HG03439 (cell line): ENCODE measurements around the gene MAGEA11.
"Not testable (repeated sequence)": the region's sequence is repeated elsewhere in the genome, so short reads cannot be mapped to it uniquely, and the experiment has no call there.

Experiments
- ATAC-seq: cut with Tn5 transposase; IDR thresholded peaks from one replicate; pipeline ENCODE4 v1.9.1; 2021; ENCODE audit warnings: mild to moderate bottlenecking, moderate library complexity; ENCODE audit not compliant: unreplicated experiment

Gene MAGEA11

DNA sequence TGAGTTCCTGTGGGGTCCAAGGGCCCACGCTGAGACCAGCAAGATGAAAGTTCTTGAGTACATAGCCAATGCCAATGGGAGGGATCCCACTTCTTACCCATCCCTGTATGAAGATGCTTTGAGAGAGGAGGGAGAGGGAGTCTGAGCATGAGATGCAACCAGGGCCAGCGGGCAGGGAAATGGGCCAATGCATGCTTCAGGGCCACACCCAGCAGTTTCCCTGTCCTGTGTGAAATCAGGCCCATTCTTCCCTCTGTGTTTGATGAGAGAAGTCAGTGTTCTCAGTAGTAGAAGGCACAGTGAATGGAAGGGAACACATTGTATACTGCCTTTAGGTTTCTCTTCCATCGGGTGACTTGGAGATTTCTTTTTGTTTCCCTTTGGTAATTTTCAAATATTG is 4.8 kb downstream of the MAGEA11 start:
- no peak for ATAC-seq

DNA sequence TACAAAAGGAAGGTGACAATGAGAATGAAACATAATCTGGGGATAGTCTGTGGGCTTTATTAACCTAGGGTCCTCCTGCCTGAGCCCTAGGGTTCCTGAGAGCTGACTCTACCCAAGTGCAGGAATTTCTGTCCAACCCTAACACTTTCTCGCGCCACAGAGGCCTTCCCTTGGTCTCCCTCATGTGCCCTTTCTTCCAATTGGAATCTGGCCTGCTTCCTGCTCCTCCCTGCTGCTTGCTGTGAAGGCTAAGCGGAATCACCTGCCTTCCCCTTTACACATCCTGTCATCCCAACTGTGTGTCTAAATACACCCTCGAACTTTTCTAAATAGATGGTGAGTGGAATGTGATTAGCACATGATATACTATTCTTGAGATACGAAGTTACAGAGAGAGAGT is 5.9 kb downstream of the MAGEA11 start:
- no peak for ATAC-seq

DNA sequence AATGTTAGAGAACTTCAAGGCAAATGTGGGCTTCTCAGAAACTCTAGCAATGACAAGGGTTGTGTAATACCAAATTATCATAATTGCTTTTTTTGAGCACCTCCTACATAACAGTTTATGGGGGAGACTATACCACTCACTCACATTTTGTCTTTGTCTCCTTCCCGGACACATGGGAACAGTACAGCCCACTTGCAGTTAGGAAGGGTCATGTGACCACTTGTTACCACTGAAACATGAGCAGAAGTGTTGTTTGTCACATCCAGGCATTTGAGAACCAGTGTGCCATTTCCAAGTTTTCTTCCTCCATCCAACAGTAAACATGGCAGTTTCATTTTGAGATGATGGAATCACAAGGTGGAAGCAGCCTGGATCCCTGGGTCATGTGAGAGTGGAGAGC is 6.9 kb downstream of the MAGEA11 start:
- no peak for ATAC-seq

DNA sequence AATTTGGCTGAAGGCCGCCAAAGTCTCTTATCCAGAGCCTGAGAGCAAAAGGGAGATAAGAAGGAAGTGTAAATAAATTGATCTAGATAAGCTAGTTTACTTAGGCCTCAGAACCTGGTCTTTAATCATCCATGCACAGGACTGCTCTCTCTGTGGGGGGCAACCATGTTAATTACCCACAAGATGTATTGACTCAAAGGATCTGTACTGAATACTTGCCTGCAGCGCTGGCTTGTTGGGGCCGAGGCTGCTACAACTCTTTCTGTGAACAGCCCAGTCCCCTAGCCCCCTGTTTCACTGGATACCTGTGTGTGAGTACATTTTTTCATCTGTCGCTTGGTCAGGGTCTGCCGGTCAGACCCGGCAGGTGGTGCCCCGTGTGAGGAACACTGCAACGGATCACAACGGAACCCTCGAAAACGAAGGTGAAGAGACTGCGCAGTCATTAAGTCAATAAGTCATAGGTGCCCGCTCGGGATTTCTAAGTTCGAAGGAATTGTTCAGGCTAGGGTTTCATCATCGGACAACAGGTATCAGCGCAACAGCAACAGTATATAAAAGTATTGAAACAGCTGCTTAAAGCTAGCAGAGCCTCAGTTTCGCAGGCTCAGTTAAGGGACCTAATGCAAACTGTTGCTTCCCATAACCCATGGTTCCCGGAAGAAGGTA is 8.3 kb downstream of the MAGEA11 start:
- no peak for ATAC-seq

DNA sequence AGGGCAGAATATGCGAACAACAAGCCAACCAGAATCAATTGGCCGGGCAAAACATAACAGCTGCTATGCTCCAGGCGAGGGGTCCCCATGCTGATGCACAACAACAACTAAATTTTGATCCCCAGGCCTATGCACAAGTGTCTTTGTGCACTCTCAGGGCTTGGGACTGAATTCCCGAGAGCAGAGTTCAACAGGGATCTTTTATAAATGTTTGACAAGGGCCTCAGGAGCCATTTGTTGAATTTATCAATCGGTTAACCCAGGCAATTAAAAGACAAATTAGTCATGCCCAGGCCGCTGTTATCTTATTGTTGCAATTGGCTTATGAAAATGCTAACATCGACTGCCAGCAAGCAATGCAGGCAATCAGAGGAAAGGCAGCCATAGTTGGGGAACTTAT is 9.4 kb downstream of the MAGEA11 start:
- ATAC-seq = not testable (repeated sequence)

DNA sequence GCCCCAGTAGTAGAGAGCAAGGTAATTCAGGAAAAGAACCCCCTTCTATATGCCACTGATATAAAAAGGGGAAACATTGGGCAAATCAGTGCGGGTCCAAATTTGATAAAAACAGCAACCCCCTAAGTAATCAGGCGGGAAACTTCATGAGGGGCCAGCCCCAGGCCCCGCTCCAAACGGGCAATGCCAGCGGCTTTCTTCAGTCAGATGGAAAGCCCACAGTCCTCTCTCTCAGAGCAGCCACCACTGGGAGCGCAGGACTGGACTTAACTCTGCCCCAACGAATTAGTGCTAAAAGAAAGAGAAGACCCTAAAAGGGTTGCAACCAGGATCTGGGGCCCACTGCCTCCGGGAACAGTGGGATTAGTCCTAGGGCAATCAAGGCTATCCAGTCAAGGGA is 9.9 kb downstream of the MAGEA11 start:
- ATAC-seq = no peak

DNA sequence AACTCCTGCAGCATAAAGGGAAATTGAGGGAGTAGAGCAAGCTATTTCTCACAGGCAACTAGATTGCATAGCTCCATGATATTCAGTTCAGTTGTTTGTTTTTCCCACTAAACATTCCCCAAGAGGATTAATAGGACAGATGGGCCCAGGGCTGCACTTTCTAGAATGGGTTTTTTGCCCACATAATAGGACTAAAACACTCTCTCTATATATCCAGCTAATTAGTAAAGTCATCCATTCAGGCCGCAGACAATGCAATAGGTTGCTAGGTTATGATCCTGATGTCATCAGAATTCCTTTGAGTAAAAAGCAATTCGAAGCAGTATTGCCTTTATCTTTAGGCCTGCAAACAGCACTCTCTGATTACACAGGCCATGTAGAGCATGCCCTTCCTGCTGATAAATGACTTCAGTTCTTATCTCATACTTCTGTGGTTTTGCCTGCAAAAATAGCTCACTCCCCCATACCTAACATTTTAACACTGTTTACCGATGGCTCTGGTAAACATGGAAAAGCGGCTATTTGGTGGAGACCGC is 11.8 kb downstream of the MAGEA11 start:
- not testable (repeated sequence) for ATAC-seq

DNA sequence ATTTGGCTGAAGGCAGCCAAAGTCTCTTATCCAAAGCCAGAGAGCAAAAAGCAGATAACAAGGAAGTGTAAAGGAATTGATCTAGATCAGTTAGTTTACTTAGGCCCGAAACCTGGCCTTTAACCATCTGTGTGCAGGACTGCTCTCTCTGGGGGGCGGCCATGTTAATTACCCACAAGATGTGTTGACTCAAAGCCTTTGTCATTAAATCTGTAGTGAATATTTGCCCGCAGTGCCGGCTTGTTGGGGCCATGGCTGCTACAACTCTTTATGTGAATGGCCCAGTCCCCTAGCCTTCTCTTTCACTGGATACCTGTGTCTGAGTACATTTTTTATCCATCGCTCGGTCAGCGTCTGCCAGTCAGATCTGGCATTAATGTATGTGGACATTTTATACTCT is 15.4 kb downstream of the MAGEA11 start:
- not testable (repeated sequence) for ATAC-seq

DNA sequence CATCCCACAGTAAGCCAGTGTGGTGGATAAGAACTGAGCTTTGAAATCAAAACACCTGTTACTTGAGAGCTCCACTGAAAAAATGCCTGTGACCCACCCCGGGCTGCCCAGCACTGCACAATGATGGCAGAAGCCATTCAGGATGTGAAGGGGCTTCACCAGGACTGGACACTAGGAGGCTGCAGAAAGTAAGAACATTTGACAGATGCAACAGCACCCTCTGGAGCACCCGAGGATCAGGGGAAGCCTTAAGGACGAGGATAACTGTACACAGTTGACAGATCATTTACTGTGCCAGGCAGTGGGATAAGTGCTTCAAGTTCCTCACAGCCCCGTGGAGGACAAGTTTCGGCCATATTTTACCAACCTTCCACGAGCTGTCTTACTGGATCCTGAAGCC is 30.4 kb downstream of the MAGEA11 start:
- not testable (repeated sequence) for ATAC-seq

DNA sequence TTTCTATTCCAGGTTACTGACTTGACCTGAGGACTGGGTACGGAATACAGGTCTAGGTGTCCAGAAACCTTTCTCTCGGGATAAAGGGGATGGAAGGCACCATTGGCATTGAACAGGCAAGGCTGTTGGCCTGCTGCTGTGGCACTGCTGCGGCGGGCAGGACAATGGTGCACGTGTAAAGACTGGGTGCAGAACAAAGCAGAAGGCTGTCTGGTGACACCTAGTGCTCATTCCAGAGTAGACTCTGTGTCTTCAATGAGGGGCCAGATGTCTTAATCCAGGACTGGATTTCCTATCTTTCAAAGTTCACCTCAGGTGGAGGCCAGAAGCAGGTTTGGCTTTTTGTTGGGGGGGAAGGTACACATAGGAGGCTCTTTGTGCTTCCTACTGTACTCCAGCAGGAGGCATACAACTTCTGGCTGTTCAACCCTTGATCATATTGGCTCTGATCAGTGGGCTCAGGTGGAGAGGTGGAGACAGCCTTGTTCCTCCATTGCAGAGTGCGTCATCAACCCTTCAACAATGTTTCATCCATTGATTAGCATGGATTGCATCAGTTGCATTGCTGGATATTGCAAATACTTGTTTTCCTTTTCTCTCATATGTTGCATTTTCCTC is 34.6 kb downstream of the MAGEA11 start:
- ATAC-seq = not testable (repeated sequence)

DNA sequence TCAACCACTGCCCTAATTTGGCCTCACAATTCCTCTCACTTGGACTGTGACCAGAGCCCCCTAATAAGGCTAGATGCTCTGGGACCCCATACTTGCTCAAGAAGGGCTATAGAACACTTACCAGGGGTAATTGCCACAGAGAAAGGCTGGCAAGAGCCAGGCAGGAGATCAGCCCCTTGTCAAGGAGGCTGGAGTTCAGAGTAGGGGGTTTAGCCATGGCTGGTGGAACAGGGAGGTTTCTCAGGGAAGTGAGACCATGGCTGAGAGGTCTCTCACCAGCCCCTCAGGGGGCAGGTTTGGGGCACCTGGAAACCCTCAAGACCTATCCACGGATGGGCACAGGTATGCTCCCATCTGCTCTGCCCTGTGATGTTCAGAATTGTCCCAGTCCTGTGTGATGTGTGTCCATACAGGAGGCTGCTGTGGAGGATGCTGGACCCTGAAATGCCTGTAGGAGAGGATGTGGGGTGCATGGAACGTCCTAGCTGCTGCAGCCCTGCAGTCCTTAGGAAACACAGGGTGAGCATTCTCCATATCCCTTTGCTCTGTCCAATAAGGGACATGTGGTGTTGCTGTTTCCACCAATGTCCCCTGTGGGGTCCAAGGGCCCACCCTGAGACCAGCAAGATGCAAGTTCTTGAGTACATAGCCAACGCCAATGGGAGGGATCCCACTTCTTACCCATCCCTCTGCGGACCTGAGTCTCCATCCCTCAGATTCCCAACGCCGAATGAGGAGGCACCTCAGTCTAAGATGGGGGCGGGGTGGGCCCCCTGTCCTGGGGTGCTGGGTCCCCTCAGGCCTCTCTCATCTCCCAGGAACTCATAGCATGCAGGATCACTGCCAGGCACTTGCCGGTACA is 45.6 kb downstream of the MAGEA11 start:
- ATAC-seq = no peak

DNA sequence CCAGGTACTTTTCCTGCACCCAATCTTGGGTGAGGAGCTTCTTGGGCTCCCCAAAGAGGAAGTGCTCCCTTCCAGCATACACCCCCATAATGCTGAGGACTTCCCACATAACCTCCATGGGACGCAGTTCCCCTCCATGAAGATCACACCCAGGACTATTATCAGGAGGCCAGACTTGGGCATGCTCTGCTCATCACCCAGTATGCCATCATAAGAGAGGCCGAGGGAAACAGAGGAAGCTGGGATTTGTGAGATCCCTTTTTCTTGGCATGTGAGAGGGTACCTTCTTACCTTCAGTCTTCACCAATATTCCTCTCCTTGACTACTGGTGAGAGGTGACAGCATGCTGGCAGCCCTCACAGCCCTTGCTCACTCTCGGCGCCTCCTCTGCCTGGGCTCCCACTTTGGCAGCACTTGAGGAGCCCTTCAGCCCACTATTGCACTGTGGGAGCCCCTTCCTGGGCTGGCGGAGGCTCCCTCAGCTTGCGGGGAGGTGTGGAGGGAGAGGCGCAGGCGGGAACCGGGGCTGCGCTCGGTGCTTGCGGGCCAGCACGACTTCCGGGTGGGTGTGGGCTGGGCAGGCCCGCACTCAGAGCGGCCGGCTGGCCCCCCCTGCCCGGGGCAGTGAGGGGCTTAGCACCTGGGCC is 46.3 kb downstream of the MAGEA11 start:
- no peak for ATAC-seq

DNA sequence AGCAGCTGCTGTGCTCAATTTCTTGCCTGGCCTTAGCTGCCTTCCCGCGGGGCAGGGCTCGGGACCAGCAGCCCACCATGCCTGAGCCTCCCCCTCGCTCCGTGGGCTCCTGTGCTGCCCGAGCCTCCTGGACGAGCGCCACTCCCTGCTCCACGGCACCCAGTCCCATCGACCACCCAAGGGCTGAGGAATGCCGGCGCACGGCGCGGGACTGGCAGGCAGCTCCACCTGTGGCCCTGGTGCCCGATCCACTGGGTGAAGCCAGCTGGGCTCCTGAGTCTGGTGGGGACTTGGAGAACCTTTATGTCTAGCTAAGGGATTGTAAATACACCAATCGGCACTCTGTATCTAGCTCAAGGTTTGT is 46.8 kb downstream of the MAGEA11 start:
- ATAC-seq = not testable (repeated sequence)

DNA sequence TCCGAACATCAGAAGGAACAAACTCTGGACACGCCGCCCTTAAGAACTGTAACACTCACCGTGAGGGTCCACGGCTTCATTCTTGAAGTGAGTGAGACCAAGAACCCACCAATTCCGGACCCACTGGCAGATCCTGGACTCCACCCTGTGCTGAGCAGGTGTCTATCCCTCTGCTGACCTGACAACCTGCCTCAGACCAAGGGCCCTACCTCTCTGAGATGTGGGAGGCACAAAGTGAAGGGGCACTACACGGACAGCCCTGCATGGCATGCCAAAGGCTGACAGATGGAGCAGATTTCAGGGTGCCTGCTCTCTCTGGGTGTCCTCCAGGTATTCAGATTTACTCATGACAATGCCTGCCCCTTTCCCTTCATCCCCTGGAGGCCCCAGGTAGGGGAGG is 48.0 kb downstream of the MAGEA11 start:
- ATAC-seq = no peak

DNA sequence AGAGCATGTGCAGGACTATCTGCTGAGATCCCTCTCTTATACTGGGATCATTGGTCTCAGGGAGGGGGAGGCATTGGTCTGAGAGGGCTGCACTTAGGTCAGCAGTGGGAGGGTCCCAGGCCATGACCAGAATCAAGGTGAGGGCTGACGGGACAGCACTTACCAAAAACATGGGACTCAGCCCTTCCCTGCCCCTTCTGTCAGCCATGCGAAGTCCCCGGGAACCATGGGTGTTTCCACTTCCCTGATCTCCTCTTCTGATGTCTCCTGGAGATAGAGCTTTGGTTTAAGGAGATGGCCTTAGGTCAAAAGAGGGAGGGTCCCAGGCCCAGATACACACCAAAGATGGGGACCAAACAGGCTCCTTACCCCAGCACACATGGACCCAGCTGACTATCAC is 49.1 kb downstream of the MAGEA11 start:
- no peak for ATAC-seq

DNA sequence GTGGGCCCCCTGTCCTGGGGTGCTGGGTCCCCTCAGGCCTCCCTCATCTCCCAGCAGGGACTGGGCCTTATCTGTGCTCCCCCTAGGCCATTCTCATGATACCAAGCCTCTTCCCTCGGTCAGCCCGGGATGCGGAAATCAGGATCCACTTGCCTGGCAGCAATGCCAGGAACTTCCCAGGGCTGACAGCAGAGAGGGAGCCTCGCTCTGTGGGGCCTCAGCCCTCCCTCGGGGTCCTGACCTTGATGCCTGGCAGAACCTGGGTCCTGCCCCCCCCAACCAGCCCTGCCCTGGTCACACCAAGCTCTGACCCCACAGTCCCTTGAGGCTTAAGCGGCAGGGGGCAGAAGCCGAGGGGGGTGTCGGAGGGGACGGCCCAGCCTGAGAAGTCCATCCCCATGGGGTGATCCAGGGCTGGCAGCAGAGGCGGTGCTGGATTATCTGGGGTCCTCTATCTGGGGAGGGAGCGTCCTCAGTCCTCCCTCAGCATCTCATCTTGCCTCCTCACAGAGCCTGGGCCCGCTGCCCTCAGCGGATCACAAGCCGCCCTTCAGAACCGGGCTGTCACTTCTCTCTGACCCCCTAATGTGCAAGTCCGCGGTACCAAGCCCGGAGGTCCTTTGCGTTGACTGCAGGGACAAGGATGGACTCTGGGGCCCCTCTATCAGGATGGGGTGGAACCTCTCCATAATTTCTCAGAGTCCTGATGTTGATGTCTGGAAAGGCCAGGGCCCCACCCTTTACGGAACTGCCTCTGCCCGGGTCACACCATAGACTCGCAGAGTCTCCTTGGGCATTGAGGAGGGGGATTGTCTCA is 50.2 kb downstream of the MAGEA11 start:
- ATAC-seq = not testable (repeated sequence)

DNA sequence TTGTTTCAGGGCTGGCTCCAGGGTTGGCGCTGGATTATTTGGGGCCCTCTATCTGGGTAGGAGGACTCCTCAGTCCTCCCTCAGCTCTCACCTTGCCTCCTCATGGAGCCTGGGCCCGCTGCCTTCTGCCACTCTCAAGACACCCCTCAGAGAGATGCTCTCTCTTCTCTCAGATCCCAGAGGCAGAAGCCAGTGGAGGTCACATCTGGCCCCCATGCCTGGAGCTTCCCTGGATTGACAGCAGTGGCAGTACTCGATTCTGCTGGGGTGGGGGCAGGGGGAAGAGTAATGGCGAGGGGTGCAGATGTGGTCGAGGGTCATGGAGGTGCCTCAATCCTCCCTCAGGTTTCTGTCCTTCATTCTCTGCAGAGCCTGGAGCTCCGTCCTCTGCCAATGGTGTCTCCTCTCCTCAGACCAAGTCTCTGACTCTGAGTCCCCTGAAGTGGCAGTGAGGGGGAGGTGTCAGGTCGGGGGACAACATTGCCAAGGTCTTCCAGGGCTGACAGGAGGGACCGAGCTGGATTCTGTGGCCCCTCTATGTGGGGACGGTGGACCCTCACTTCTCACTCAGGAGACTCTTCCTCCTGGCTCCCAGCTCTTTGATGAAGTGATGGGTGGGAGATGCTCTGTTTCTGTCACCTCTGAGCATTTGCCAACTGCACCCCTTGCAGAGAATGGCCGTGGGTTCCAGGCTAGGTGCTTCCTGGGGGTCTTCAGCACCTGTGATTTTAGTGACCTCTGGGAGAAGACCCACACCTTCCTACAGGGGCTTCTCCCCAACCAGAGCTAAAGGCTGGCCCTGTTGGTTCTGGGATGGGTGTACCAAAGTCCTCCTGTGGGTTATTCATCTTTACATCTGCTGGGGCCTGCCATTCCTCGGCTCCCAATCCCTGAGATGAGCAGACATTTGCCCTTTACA is 51.1 kb downstream of the MAGEA11 start:
- no peak for ATAC-seq
